Endothelial cell of umbilical vein (primary cell): ENCODE results near the gene NOS2.
"Not testable (repeated sequence)": the region's sequence is repeated elsewhere in the genome, so short reads cannot be mapped to it uniquely, and the experiment has no call there.

Experiments used
- EZH2 ChIP-seq: IDR thresholded peaks from 2 replicates; pipeline ENCODE4 v1.6.1; 2012; ENCODE audit warnings: borderline replicate concordance, low read depth, mild to moderate bottlenecking, moderate library complexity, low read length, inconsistent platforms; ENCODE audit not compliant: severe bottlenecking
- FOS ChIP-seq: IDR thresholded peaks from 2 replicates; pipeline ENCODE4 v1.6.1; 2011; ENCODE audit warnings: mild to moderate bottlenecking, low read length, moderate library complexity, borderline replicate concordance; ENCODE audit not compliant: insufficient read depth
- GATA2 ChIP-seq: IDR thresholded peaks from 2 replicates; pipeline ENCODE4 v1.7.0; 2011; ENCODE audit warnings: low read depth, mild to moderate bottlenecking, moderate library complexity, mixed read lengths, low read length; ENCODE audit not compliant: insufficient read length, insufficient read depth
- JUN ChIP-seq: IDR thresholded peaks from 2 replicates; pipeline ENCODE4 v1.6.1; 2011; ENCODE audit warnings: borderline replicate concordance, low read depth; ENCODE audit not compliant: insufficient read length, insufficient read depth
- MYC ChIP-seq: IDR thresholded peaks from one replicate; pipeline ENCODE4 v1.6.1; 2011; ENCODE audit warnings: mild to moderate bottlenecking, low read depth, low read length
- POLR2A ChIP-seq: IDR thresholded peaks from 2 replicates; pipeline ENCODE4 v1.6.1; 2012; ENCODE audit warnings: low read depth, mild to moderate bottlenecking, control low read depth, low read length
- POLR2AphosphoS5 ChIP-seq: IDR thresholded peaks from 2 replicates; pipeline ENCODE4 v1.6.1; 2012; ENCODE audit warnings: low read depth, mild to moderate bottlenecking, control low read depth, low read length, moderate library complexity; ENCODE audit not compliant: insufficient read depth
- TF ChIP-seq, protein P1 (sequence below), 2 donors: IDR thresholded peaks; 1 replicate in 1 of 2; 2 replicates in 1 of 2; pipeline ENCODE4 v1.5.1; 2011; ENCODE audit warnings: low read length in 2 of 2, mild to moderate bottlenecking in 2 of 2, moderate library complexity in 2 of 2, control low read depth in 1 of 2, inconsistent platforms in 1 of 2, low read depth in 1 of 2; ENCODE audit not compliant: insufficient read depth in 1 of 2; ENCODE audit errors: extremely low read depth in 1 of 2
- TF ChIP-seq, protein P2 (sequence below): IDR thresholded peaks from 2 replicates; pipeline ENCODE4 v1.6.1; 2011; ENCODE audit not compliant: insufficient read depth, insufficient read length

DNA sequence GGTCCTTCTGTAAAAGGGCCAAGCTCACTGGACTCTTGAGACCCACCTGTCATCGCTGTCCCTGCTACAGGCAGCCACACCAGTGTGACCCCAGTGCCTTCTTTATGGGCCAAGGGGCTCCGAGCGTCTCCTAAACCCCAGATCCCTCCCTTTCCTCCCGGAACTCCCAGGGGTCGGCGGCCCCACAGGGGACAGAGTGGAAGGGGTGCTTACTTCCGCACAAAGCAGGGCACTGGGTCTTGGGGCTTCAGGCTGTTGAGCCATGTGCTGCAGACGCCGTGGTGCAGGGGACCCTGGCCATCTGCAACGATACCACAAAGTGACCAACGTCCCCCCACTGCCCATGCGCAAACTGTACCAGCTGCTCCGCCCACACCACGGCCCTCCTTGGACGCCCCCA lies 39.4 kb downstream of the NOS2 start:
- TF ChIP-seq, protein P1, sequence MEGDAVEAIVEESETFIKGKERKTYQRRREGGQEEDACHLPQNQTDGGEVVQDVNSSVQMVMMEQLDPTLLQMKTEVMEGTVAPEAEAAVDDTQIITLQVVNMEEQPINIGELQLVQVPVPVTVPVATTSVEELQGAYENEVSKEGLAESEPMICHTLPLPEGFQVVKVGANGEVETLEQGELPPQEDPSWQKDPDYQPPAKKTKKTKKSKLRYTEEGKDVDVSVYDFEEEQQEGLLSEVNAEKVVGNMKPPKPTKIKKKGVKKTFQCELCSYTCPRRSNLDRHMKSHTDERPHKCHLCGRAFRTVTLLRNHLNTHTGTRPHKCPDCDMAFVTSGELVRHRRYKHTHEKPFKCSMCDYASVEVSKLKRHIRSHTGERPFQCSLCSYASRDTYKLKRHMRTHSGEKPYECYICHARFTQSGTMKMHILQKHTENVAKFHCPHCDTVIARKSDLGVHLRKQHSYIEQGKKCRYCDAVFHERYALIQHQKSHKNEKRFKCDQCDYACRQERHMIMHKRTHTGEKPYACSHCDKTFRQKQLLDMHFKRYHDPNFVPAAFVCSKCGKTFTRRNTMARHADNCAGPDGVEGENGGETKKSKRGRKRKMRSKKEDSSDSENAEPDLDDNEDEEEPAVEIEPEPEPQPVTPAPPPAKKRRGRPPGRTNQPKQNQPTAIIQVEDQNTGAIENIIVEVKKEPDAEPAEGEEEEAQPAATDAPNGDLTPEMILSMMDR (IDR thresholded peaks at IDR 0.05; ENCODE audit: extremely low read depth in 1 of 2, insufficient read depth in 1 of 2, low read depth in 1 of 2, low read length in 2 of 2) = not testable (repeated sequence)
- TF ChIP-seq, protein P2, sequence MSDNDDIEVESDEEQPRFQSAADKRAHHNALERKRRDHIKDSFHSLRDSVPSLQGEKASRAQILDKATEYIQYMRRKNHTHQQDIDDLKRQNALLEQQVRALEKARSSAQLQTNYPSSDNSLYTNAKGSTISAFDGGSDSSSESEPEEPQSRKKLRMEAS = not testable (repeated sequence)
- not testable (repeated sequence) for TF ChIP-seq POLR2AphosphoS5, POLR2A, EZH2, FOS, MYC, JUN, GATA2
